Thoracic aorta (tissue), 2 donors: Measurements from ENCODE around the gene RSPH1. TPM values are rescaled to one million over a fixed set of nuclear protein-coding genes. Genes with fewer than 3 reads are reported as not detected.

Source experiments
- ATAC-seq: fragments of 150-250 bp; one replicate; pipeline ENCODE4 v1.8.0; 2017; ENCODE audit warnings: low read depth; ENCODE audit not compliant: insufficient number of reproducible peaks, low FRiP score
- DNase-seq: peaks from one replicate; pipeline ENCODE4 v3.0.0-alpha.2; 2020; ENCODE audit warnings: low spot score
- H3K27ac ChIP-seq, 2 donors: fragments of 200-600 bp; sonication (generic); 1 replicate in 1 of 2; 2 replicates in 1 of 2; pipeline ENCODE4 v1.5.1; 2016; ENCODE audit warnings: mild to moderate bottlenecking in 2 of 2, moderate library complexity in 2 of 2
- H3K27me3 ChIP-seq: fragments of 200-600 bp; sonication (generic); replicated peaks from 2 replicates; pipeline ENCODE4 v1.6.0; 2016; ENCODE audit warnings: mild to moderate bottlenecking; ENCODE audit not compliant: insufficient read depth
- H3K36me3 ChIP-seq: fragments of 200-600 bp; sonication (generic); one replicate; pipeline ENCODE4 v1.5.1; 2016
- H3K4me1 ChIP-seq, 2 donors: fragments of 200-600 bp; sonication (generic); 1 replicate in 1 of 2; 2 replicates in 1 of 2; pipeline versions ENCODE4 v1.5.1 to v1.6.0; 2016; ENCODE audit warnings: low read depth in 2 of 2, mild to moderate bottlenecking in 1 of 2; ENCODE audit not compliant: control insufficient read depth in 1 of 2
- H3K4me3 ChIP-seq: fragments of 200-600 bp; sonication (generic); 2 replicates; pipeline ENCODE4 v1.5.1; 2016; ENCODE audit warnings: mild to moderate bottlenecking
- H3K9me3 ChIP-seq: fragments of 200-600 bp; sonication (generic); 2 replicates; pipeline ENCODE4 v1.5.1; 2016
- total RNA-seq, 2 donors: library from RNA; depleted of rRNA; stranded (reverse); fragments of >200 nt; gene quantifications; one replicate each; pipeline versions ENCODE4 v1.1.0 to v1.2.3, GENCODE V29; 2016
- TF ChIP-seq, protein P1 (sequence below): fragments of 200-600 bp; sonication (generic); IDR thresholded peaks from one replicate; pipeline ENCODE4 v1.5.1; 2019; ENCODE audit warnings: antibody characterized with exemption

The RSPH1 gene
- total RNA-seq, 2 donors from 2014 or later, result 0.27 TPM; not detected in 1

DNA sequence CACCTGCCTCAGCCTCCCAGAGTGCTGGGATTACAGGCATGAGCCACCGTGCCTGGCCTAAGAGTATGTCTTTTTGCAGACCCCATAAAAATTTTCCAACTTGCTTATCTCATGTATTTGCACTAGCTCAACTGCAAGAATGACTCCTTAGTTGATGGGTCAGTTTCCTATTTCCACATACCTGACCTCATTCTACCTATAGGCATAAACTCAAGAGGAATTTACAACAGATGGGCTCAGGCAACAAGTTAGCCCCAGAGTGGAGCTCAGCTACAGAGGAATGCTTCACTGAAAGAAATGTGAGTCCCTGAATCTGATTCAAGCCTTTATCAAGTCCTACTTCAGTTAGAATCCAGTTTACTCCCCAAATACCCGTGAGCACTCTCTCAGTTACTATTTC is 12.3 kb upstream of the RSPH1 start:
- Histone ChIP-seq H3K36me3 (no peaks in the 10 kb centered on the region), H3K9me3 (no peaks in the 10 kb centered on the region), H3K4me3 (no peak overlapping the region), H3K4me1 (no peaks in the 10 kb centered on the region), H3K27ac (no peak overlapping the region), H3K27me3 (no peaks in the 10 kb centered on the region)
- TF ChIP-seq, protein P1, sequence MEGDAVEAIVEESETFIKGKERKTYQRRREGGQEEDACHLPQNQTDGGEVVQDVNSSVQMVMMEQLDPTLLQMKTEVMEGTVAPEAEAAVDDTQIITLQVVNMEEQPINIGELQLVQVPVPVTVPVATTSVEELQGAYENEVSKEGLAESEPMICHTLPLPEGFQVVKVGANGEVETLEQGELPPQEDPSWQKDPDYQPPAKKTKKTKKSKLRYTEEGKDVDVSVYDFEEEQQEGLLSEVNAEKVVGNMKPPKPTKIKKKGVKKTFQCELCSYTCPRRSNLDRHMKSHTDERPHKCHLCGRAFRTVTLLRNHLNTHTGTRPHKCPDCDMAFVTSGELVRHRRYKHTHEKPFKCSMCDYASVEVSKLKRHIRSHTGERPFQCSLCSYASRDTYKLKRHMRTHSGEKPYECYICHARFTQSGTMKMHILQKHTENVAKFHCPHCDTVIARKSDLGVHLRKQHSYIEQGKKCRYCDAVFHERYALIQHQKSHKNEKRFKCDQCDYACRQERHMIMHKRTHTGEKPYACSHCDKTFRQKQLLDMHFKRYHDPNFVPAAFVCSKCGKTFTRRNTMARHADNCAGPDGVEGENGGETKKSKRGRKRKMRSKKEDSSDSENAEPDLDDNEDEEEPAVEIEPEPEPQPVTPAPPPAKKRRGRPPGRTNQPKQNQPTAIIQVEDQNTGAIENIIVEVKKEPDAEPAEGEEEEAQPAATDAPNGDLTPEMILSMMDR, result no peak
- DNase-seq, result no peak
- no peak for ATAC-seq

DNA sequence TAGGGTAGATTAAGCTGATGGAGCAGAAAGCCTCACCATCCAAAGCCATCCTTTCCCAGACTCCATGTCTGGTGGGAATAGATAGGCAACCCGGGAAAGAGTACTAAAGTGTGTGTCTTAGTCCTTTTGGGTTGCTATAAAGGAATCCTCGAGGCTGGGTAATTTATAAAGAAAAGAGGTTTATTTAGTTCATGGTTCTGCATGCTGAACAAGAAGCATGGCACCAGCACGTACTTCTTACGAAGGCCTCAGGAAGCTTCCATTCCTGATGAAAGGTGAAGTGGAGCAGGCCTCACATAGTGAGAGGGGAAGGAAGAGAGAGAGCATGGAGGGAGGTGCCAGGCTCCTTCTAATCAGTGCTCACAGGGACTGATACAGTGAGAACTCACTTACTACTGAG is 11.4 kb upstream of the RSPH1 start:
- Histone ChIP-seq H3K27ac (no peak overlapping the region), H3K4me1 (no peaks in the 10 kb centered on the region), H3K4me3 (no peak overlapping the region), H3K36me3 (no peaks in the 10 kb centered on the region), H3K9me3 (no peaks in the 10 kb centered on the region), H3K27me3 (no peaks in the 10 kb centered on the region)
- DNase-seq (no peak), ATAC-seq (no peak)
- TF ChIP-seq, protein P1, result no peak

DNA sequence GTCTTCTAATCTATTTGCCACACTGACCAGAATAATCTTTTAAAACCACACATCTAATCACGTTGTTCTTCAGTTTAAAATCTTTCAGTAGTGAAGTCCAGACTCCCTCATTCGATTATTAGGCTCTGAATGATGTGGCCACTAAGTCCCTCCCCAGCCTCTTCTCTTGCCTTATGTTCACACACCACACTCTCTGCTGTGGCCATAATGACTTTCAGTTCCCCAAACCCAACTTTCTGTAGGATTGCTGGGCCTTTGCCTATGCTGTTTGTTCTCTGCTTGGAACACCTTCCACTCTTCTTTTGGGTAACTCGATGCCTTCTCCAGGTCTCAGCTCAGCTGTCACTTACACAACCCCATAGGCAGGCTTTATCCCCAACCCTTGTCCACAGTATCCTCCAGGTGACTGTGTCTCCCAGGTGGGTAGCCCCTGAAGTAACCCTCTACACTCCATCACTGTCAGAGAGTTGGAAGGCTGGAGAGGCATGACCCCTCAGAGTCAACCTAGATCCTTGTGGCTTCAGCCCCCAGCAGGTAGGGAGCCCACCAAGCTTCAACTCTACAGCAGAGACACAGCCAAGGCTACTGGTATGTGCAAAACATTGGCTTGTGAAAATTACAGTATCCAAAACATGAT is 9.2 kb upstream of the RSPH1 start:
- Histone ChIP-seq H3K4me3 (no peak overlapping the region), H3K27me3 (no peaks in the 10 kb centered on the region), H3K9me3 (no peaks in the 10 kb centered on the region), H3K27ac (no peak overlapping the region), H3K36me3 (no peaks in the 10 kb centered on the region), H3K4me1 (no peaks in the 10 kb centered on the region)
- ATAC-seq (no peak), DNase-seq (no peak)
- TF ChIP-seq, protein P1, result no peak

DNA sequence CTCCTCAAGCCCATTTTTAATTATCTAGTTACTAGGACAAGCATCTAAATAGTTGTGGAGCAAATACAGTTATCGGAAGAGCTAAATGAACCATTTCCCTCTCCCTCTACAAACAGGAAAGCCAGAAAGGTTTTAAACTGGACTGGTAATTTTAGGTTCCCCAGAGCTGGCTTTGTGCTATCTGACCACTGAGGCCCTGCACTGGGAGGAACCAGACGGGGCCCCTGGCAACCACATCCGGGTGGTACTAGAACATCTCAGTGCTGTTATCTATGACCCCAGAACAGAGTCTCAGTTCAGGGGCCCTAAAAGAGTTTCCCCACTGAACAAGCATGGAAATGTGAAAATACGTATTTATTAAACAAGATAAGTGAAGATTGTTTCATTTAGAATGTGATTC is 7.7 kb upstream of the RSPH1 start:
- Histone ChIP-seq H3K4me1 (no peaks in the 10 kb centered on the region), H3K27ac (no peak overlapping the region), H3K36me3 (no peaks in the 10 kb centered on the region), H3K9me3 (no peaks in the 10 kb centered on the region), H3K4me3 (no peak overlapping the region), H3K27me3 (no peaks in the 10 kb centered on the region)
- no peak for ATAC-seq
- DNase-seq, result no peak
- TF ChIP-seq, protein P1, result no peak

DNA sequence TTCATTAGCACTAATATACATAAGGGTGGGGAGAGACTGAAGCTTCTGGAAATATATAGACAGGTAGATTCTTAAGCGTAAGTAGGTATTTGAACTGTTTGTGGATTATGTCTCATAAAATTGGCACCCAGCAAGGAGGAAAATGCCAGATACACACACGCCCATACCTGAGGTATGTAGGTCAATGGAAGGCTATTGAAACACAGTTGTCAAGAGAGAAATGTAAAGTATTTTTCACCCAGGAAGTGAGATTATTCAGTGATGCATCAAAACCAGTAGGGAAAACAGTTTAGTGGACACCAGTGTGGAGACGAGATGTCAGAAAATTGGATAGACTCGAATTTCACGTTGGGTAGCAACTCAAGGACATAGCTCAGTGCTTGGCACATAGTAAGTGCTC is 4.7 kb upstream of the RSPH1 start:
- ATAC-seq, result no peak
- Histone ChIP-seq H3K36me3 (no peaks in the 10 kb centered on the region), H3K9me3 (no peaks in the 10 kb centered on the region), H3K27ac (no peak overlapping the region), H3K27me3 (no peaks in the 10 kb centered on the region), H3K4me1 (peaks cover 0 to 7% of the 10 kb centered on the region in 2 donors), H3K4me3 (no peak overlapping the region)
- TF ChIP-seq, protein P1, result no peak
- DNase-seq, result no peak
